SIG-M5 treated with dmso at 0.1 percent for 504 hours (cell line): ENCODE results near the gene FANCF.
A peak's percentile ranks its signal among the peaks of the same experiment; 100 is the strongest.
"Not testable (repeated sequence)": the region's sequence is repeated elsewhere in the genome, so short reads cannot be mapped to it uniquely, and the experiment has no call there.

Experiments used
- DNase-seq: peaks from one replicate; lab custom pipeline; 2025; ENCODE audit not compliant: unreplicated experiment; lab: John Stamatoyannopoulos, UW

The FANCF gene

GRCh38 chr11:22625448-22626287, at the start of gene FANCF:
Gene FANCF, minus strand, starts transcription at chr11:22625823. Its CDS starts 13 bp downstream, at chr11:22625810.
- peak; percentile 89 for DNase-seq

- DNase-seq = no peak
These were observed 49.1 kb upstream of the FANCF start for GRCh38 chr11:22674470-22675439.

GRCh38 chr11:22671751-22672150, 46.1 kb upstream of the FANCF start:
- DNase-seq = no peak

- DNase-seq = no peak
These were observed 45.2 kb upstream of the FANCF start for GRCh38 chr11:22670830-22671229.

GRCh38 chr11:22669368-22669767, 43.7 kb upstream of the FANCF start:
- no peak for DNase-seq

GRCh38 chr11:22668005-22668796, 42.6 kb upstream of the FANCF start:
- no peak for DNase-seq

GRCh38 chr11:22666688-22667439, 41.2 kb upstream of the FANCF start:
- DNase-seq = no peak

GRCh38 chr11:22666325-22666687, 40.7 kb upstream of the FANCF start, which contains the start of gene GAS2:
Gene GAS2, plus strand, starts transcription at chr11:22666611. Its CDS starts 8,259 bp downstream, at chr11:22674870.
- DNase-seq = no peak

- DNase-seq = no peak
These were observed 34.2 kb upstream of the FANCF start for GRCh38 chr11:22659783-22660182.

- no peak for DNase-seq
These were observed 31.6 kb upstream of the FANCF start for GRCh38 chr11:22657101-22657694.

- no peak for DNase-seq
These were observed 30.5 kb upstream of the FANCF start for GRCh38 chr11:22656130-22656529.

- not testable (repeated sequence) for DNase-seq
These were observed 26.7 kb upstream of the FANCF start for GRCh38 chr11:22652346-22652745.

GRCh38 chr11:22641559-22641958, 15.9 kb upstream of the FANCF start:
- no peak for DNase-seq

- no peak for DNase-seq
These were observed 15.2 kb upstream of the FANCF start for GRCh38 chr11:22640862-22641261.

- DNase-seq = no peak
These were observed 10.1 kb upstream of the FANCF start for GRCh38 chr11:22635689-22636088.

- no peak for DNase-seq
These were observed 9.4 kb upstream of the FANCF start for GRCh38 chr11:22634897-22635629.

GRCh38 chr11:22633354-22633902, 7.8 kb upstream of the FANCF start:
- DNase-seq = no peak

- no peak for DNase-seq
These were observed 1.8 kb upstream of the FANCF start for GRCh38 chr11:22627421-22627820.
